Stimulated activated CD4-positive, alpha-beta T cell treated with anti-CD3 and anti-CD28 coated beads, Interleukin-15, amount 100 ng/mL, for 1 hour (primary cell): ENCODE results near the gene NAV1.
"Not testable (repeated sequence)": the region's sequence is repeated elsewhere in the genome, so short reads cannot be mapped to it uniquely, and the experiment has no call there.

Experiments
- DNase-seq, 2 donors: peaks; one replicate each; pipeline ENCODE4 v3.0.0-alpha.2; 2020; ENCODE audit warnings: low read depth in 1 of 2, low spot score in 1 of 2

Gene NAV1

GRCh38 chr1:201504179-201504631 is 34.7 kb upstream of the NAV1 start:
- DNase-seq = no peak

- no peak for DNase-seq
Observed at GRCh38 chr1:201504799-201505502, 34.0 kb upstream of the NAV1 start.

- DNase-seq = no peak
Observed at GRCh38 chr1:201505503-201505890, 33.4 kb upstream of the NAV1 start.

GRCh38 chr1:201506092-201506491 is 32.8 kb upstream of the NAV1 start:
- no peak for DNase-seq

GRCh38 chr1:201506557-201507359 is 32.2 kb upstream of the NAV1 start, which contains the start of gene CSRP1:
Gene CSRP1, minus strand, starts transcription at chr1:201507123. Its CDS starts 10,820 bp downstream, at chr1:201496303.
- peak; percentile 69 to 73 for DNase-seq

GRCh38 chr1:201507360-201507675 is 31.6 kb upstream of the NAV1 start:
- no peak for DNase-seq

GRCh38 chr1:201508809-201509208 is 30.1 kb upstream of the NAV1 start:
- no peak for DNase-seq

GRCh38 chr1:201509601-201510374 is 29.1 kb upstream of the NAV1 start:
- no peak for DNase-seq

GRCh38 chr1:201510734-201511133 is 28.2 kb upstream of the NAV1 start:
- no peak for DNase-seq

GRCh38 chr1:201511396-201511940 is 27.5 kb upstream of the NAV1 start:
- no peak for DNase-seq

- no peak for DNase-seq
Observed at GRCh38 chr1:201511941-201512539, 26.9 kb upstream of the NAV1 start.

- DNase-seq = no peak
Observed at GRCh38 chr1:201513498-201514243, 25.3 kb upstream of the NAV1 start.

- no peak for DNase-seq
Observed at GRCh38 chr1:201514466-201514865, 24.5 kb upstream of the NAV1 start.

GRCh38 chr1:201515062-201515750 is 23.7 kb upstream of the NAV1 start:
- no peak for DNase-seq

GRCh38 chr1:201515895-201516294 is 23.0 kb upstream of the NAV1 start:
- DNase-seq = no peak

- DNase-seq = no peak
Observed at GRCh38 chr1:201516511-201517127, 22.3 kb upstream of the NAV1 start.

GRCh38 chr1:201517631-201518030 is 21.3 kb upstream of the NAV1 start:
- no peak for DNase-seq

GRCh38 chr1:201518071-201518470 is 20.9 kb upstream of the NAV1 start:
- DNase-seq = no peak

- not testable (repeated sequence) for DNase-seq
Observed at GRCh38 chr1:201520046-201520575, 18.8 kb upstream of the NAV1 start.
